Skeletal muscle cell (primary cell): ENCODE results near the gene PPARA.
"Not testable (repeated sequence)": the region's sequence is repeated elsewhere in the genome, so short reads cannot be mapped to it uniquely, and the experiment has no call there.

Source experiments
- DNase-seq: peaks from one replicate; pipeline ENCODE4 v3.0.0-alpha.2; 2010; ENCODE audit warnings: low read depth
- H3K4me3 ChIP-seq: 2 replicates; pipeline ENCODE4 v1.5.1; 2011; ENCODE audit warnings: low read depth, mild to moderate bottlenecking, control low read depth, low read length, moderate library complexity

Gene PPARA

GRCh38 chr22:46139417-46139816 lies 10.9 kb upstream of the PPARA start:
- not testable (repeated sequence) for H3K4me3 ChIP-seq, DNase-seq

GRCh38 chr22:46139895-46140350 lies 10.4 kb upstream of the PPARA start:
- H3K4me3 ChIP-seq: no peak overlapping the region
- DNase-seq: no peak

DNA sequence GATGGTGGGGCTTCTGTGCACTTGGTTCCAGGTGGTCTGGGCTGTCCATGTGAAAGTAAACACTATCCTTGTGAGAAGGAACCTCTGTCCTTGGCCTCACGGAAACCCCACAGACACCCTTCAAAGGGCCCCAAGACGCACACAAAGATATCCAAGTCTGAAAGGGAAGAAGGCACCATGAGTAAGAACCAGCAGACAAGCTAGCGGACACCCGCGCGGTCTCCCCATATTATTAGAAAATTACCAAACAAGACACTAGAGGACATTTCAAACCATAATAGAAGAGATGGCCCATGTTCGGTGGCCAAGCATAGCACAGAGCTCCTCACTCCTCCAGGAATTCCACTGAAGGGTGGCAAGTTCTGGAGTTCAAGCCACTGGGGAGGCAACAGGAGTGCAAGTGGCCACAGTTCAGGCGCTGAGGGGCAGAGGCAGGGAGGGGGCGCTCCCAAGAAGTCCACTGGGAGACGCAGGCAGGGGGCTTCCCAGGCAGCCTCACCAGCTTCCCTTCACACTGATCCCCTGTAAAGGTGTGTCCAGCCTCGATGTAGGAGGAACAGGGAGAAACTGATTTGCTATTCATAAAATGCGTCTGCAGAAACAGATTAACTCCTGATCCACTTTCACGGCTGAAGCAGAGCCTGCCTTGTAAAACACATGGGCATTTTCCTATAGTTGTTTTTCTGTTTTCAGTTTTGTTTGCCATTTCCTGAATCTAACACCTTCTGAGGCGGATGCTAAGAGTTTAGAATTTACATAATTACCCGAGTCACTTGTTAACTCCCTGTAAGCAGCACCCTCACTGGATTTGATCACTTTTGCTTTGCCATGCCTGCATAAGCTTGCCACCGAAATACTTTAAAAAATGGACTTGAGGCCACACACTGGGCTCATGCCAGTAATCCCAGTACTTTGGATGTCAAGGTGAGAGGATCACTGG lies 9.1 kb upstream of the PPARA start:
- no peak overlapping the region for H3K4me3 ChIP-seq
- no peak for DNase-seq

- H3K4me3 ChIP-seq: no peak overlapping the region
- no peak for DNase-seq
These were observed 7.5 kb upstream of the PPARA start for GRCh38 chr22:46142548-46143490.

DNA sequence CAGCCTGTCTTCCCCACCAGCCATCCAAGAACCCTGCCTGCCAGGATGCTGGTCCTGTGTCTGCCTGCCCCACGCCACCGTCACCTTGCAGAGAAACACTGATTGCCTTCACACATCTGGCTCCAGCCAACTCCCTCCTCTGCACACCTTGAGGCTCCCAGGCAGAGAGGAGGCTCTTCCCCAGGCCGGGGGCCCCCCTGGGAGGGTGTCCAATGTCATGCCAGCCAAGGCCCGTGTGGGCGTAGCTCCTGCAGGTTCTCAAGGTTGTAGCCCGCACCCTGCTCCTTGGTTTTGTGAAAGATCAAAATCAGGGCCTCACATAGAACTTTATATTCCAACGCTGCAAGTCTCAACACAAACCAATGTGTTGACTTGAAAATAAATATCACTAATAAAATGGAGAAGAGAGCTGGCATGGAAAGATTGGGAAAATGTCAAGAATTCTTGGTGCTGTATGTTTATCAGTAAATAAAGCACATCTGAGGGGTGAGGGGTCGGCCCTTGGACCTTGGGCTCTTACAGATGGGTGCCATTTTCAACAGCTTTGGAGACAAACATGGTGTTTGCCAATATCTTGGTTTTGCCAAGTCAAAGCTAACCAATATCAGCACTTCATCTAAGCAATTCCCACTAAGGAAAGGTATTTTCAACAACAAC lies 6.7 kb upstream of the PPARA start:
- no peak for DNase-seq
- no peak overlapping the region for H3K4me3 ChIP-seq

- H3K4me3 ChIP-seq: no peak overlapping the region
- DNase-seq: no peak
These were observed 4.9 kb upstream of the PPARA start for GRCh38 chr22:46145361-46145851.

DNA sequence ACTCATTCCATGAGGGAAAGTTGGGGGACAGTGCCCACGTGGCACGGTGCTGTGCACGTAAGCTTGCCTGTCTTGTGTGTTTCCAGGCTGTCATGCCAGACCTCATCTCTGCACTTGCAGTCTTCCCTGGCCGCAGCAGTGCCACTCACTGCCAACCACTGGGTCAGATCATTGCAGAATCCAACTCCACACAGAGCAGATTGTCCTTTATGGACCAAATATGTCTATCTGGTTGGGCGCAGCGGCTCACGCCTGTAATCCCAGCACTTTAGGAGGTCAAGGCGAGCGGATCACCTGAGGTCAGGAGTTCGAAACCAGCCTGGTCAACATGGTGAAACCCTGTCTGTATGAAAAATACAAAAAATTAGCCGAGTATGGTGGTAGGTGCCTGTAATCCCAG lies 4.4 kb upstream of the PPARA start:
- H3K4me3 ChIP-seq: no peak overlapping the region
- no peak for DNase-seq

DNA sequence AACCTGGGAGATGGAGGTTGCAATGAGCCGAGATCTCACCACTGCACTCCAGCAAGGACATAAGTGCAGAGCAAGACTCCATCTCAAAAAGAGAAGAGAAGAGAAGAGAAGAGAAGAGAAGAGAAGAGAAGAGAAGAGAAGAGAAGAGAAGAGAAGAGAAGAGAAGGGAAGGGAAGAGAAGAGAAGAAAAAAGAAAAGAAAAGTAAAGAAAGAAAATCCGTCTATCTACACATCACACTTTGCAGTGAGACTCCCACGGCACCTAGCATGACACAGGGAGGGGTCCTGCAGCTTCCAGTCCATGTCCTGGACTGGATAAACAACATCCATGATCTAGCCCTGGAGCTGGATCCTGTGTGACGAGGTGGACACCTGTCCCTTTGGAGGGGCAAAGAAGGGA lies 4.0 kb upstream of the PPARA start:
- no peak overlapping the region for H3K4me3 ChIP-seq
- DNase-seq: no peak

GRCh38 chr22:46147061-46147460 lies 3.3 kb upstream of the PPARA start:
- H3K4me3 ChIP-seq: no peak overlapping the region
- DNase-seq: no peak

DNA sequence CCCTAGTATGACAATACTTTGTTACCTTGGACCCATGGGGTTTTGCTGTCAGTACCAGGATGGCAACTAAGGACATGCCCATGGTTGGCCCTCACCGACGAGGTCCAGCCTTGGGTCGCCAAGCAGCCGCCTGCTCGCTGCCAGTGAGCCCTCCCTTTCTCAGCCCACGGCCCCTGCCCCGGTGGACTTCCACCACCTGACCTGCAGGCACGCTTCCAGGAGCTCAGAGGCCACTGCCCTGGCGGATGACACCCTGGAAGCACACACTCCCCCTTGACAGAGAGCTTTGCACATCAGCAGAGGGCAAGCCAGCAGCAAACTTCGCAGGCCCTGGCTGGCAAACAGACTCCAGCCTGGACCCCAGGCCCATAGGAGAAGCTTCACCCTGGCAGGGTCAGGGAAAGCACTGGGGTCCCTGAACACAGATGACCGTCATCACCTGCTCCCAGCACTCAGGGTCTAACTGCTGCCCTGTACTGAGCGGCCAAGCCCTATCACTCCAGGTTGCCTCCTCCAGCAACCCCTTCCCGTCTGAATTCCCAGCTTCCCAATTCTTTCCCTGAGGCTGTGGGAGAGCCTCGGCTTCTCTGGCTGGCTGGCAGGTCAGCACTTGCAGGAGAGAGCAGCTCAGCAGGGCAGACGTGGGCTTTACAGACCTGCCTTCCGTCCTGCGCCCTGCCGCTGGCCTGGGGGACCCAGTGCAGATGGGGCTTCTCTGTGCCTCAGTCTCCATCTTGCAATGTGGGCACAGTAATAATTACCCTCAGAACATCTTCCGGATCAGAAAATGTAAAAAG lies 2.7 kb upstream of the PPARA start:
- DNase-seq: no peak

GRCh38 chr22:46148336-46148735 lies 2.0 kb upstream of the PPARA start:
- DNase-seq: no peak

More for the DNA sequence above, 2.7 kb upstream of the PPARA start:
- no peak overlapping the region for H3K4me3 ChIP-seq

GRCh38 chr22:46148816-46149511 lies 1.4 kb upstream of the PPARA start:
- DNase-seq: no peak
- peak overlapping the region; percentile 56 for H3K4me3 ChIP-seq

More at GRCh38 chr22:46148336-46148735, 2.0 kb upstream of the PPARA start:
- no peak overlapping the region for H3K4me3 ChIP-seq

DNA sequence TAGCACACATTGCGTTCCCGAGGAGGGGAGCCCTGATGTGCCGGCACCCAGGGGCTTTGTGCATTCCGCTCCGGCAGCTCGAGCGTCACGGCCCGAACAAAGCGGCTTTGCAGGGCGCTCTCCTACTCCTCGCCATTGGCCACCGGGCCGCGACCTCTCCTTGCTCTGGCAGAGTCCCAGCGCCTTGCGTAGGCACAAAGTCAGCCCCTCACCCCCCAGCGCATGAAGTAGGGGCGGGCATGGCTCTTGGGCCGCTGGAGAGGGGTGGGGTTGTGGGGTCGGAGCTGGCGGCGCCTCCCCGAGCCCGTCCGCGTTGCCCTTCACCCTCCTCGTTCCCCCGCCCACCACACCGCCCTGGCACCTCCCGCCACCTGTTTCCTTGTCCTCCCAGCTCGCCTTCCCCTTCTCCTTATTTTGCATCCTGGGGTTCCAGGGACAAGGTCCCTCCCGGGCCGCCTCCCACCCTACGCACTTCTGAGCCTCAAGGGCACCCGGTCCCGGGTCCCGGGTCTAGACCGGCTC lies 753 bp upstream of the PPARA start:
- no peak for DNase-seq
- peak overlapping the region; percentile 56 for H3K4me3 ChIP-seq

- H3K4me3 ChIP-seq: peak overlapping the region; percentile 93
- no peak for DNase-seq
These were observed 540 bp downstream of the PPARA start for GRCh38 chr22:46150655-46151477.

GRCh38 chr22:46153930-46154329 lies 3.6 kb downstream of the PPARA start:
- no peak for DNase-seq
- no peak overlapping the region for H3K4me3 ChIP-seq

DNA sequence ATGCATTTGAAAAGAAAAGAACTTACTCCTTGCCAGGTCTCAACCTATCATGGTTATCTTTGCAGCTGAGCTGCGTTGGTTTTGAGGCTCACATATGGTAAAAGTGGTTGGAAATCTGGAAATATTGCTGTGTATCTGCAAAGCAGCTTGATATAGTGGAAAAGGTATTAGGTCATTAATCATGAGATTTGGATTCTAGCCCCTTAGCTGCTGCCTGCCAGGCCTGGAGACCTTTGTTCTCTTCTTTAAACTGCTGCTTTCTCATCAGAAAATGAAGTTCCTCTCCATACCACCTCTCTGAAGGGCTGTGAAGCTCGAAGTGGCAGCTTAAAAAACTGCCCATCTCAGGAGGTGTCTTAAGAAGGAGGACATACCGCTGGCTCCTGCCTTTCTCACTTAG lies 5.7 kb downstream of the PPARA start:
- DNase-seq: no peak
- H3K4me3 ChIP-seq: no peak overlapping the region

DNA sequence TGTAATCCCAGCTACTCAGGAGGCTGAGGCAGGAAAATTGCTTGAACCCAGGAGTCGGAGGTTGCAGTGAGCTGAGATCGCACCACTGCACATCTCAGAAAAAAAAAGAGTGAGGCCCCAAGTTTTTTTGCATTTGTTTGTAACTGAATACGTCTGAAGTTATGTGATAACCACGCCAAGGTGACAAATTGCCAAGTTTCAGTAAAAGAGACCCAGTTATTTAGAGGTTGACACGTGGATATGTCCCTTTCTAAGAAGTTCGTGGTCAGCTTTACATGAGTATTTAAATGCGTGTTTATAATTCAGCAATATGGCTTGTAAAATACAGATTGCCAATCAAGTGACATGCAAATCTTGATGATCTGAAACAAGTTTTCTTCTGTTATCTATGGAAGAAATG lies 8.0 kb downstream of the PPARA start:
- no peak overlapping the region for H3K4me3 ChIP-seq
- DNase-seq: no peak
